Esophagus squamous epithelium (tissue), 4 donors: Measurements from ENCODE around the gene SORCS1.

Experiments
- CTCF ChIP-seq, 6 experiments: fragments of 450-650 bp in 4 of 6; fragments of 200-600 bp in 2 of 6; sonication (generic) in 2 of 6; IDR thresholded peaks; one replicate each; pipeline ENCODE4 v1.5.1; 2016 to 2019; ENCODE audit warnings: antibody characterized with exemption in 6 of 6, mild to moderate bottlenecking in 4 of 6, moderate library complexity in 4 of 6
- POLR2A ChIP-seq, 4 donors: fragments of 450-650 bp; IDR thresholded peaks; one replicate each; pipeline ENCODE4 v1.6.1; 2017; ENCODE audit warnings: antibody characterized with exemption in 4 of 4, mild to moderate bottlenecking in 4 of 4, moderate library complexity in 3 of 4

- TF ChIP-seq CTCF (IDR thresholded peaks at IDR 0.05) (no peak), POLR2A (IDR thresholded peaks at IDR 0.05) (no peak)
Measured at GRCh38 chr10:106819490-106819889, 345.0 kb downstream of the SORCS1 start.
